Esophagus squamous epithelium (tissue), 5 donors: ENCODE results near the gene MYO3B. TPM values are rescaled to one million over a fixed set of nuclear protein-coding genes. Genes with fewer than 3 reads are reported as not detected.
"Not testable (repeated sequence)": the region's sequence is repeated elsewhere in the genome, so short reads cannot be mapped to it uniquely, and the experiment has no call there.

Source experiments
- DNase-seq: peaks from one replicate; lab custom pipeline; 2025; lab: John Stamatoyannopoulos, UW
- H3K27ac ChIP-seq, 4 donors: fragments of 200-600 bp; sonication (generic); one replicate each; pipeline ENCODE4 v1.5.1; 2016 to 2019; ENCODE audit warnings: mild to moderate bottlenecking in 1 of 4
- H3K27me3 ChIP-seq, 4 donors: fragments of 200-600 bp; sonication (generic); 1 replicate in 3 of 4; 2 replicates in 1 of 4; pipeline versions ENCODE4 v1.5.1 to v1.6.0; 2017 to 2021; ENCODE audit warnings: antibody characterized with exemption in 1 of 4
- H3K36me3 ChIP-seq, 3 donors: fragments of 200-600 bp; sonication (generic); one replicate each; pipeline ENCODE4 v1.5.1; 2016 to 2019
- H3K4me1 ChIP-seq, 3 donors: fragments of 200-600 bp; sonication (generic); one replicate each; pipeline ENCODE4 v1.5.1; 2017 to 2019
- H3K4me3 ChIP-seq, 4 donors: fragments of 200-600 bp; sonication (generic); 1 replicate in 3 of 4; 2 replicates in 1 of 4; pipeline ENCODE4 v1.5.1; 2016 to 2019; ENCODE audit warnings: mild to moderate bottlenecking in 2 of 4, moderate library complexity in 1 of 4
- H3K9me3 ChIP-seq, 3 donors: fragments of 200-600 bp; sonication (generic); one replicate each; pipeline ENCODE4 v1.5.1; 2016 to 2019
- POLR2A ChIP-seq, 4 donors: fragments of 450-650 bp; IDR thresholded peaks; one replicate each; pipeline ENCODE4 v1.6.1; 2017; ENCODE audit warnings: antibody characterized with exemption in 4 of 4, mild to moderate bottlenecking in 4 of 4, moderate library complexity in 3 of 4
- WGBS, 2 donors: methylation state at CpG; one replicate each; pipeline ENCODE4 v1.1.5; 2018; 5-methylcytosine and 5-hydroxymethylcytosine counted together
- intact Hi-C: fragments of 100-400 bp; cut with DNase I; formaldehyde crosslinking; loops from one replicate; pipeline ENCODE4 v1.15.0; 2022
- total RNA-seq, 4 donors: library from RNA; depleted of rRNA; stranded (reverse); fragments of >200 nt; gene quantifications; one replicate each; pipeline ENCODE4 v1.1.0, GENCODE V29; 2016
- TF ChIP-seq, protein P1 (sequence below), 6 experiments: fragments of 450-650 bp in 4 of 6; fragments of 200-600 bp in 2 of 6; sonication (generic) in 2 of 6; IDR thresholded peaks; one replicate each; pipeline ENCODE4 v1.5.1; 2016 to 2019; ENCODE audit warnings: antibody characterized with exemption in 6 of 6, mild to moderate bottlenecking in 4 of 6, moderate library complexity in 4 of 6
- donor health status: DM: yes; HTN: yes; CAD: no.

MYO3B gene
- total RNA-seq, 4 donors from 2014 or later: 0.15 to 0.38 (median 0.18) TPM

DNA sequence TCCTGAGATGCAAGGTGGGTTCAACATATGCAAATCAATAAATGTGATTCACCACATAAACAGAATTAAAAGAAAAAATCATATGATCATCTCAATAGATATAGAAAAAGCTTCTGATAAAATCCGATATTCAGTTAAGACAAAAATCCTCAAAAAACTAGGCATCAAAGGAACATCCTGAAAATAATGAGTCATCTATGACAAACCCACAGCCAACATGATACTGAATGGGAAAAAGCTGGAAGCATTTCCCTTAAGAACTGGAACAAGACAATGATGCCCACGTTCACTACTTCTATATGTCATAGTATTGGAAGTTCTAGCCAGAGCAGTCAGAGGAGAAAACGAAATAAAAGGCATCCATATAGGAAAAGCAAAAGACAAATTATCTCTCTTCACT is 80.4 kb downstream of the MYO3B start:
- WGBS, 2 donors: 39 to 42% methylated on average over 3 of the region's 3 CpGs
- H3K4me1 ChIP-seq: no peaks in the 10 kb centered on the region
- no peak for DNase-seq
- H3K36me3 ChIP-seq: no peaks in the 10 kb centered on the region
- intact Hi-C loops: no loop called here
- no peaks in the 10 kb centered on the region for H3K27me3 ChIP-seq
- no peak for TF ChIP-seq POLR2A (IDR thresholded peaks at IDR 0.05)
- TF ChIP-seq, protein P1, sequence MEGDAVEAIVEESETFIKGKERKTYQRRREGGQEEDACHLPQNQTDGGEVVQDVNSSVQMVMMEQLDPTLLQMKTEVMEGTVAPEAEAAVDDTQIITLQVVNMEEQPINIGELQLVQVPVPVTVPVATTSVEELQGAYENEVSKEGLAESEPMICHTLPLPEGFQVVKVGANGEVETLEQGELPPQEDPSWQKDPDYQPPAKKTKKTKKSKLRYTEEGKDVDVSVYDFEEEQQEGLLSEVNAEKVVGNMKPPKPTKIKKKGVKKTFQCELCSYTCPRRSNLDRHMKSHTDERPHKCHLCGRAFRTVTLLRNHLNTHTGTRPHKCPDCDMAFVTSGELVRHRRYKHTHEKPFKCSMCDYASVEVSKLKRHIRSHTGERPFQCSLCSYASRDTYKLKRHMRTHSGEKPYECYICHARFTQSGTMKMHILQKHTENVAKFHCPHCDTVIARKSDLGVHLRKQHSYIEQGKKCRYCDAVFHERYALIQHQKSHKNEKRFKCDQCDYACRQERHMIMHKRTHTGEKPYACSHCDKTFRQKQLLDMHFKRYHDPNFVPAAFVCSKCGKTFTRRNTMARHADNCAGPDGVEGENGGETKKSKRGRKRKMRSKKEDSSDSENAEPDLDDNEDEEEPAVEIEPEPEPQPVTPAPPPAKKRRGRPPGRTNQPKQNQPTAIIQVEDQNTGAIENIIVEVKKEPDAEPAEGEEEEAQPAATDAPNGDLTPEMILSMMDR (IDR thresholded peaks at IDR 0.05): no peak
- H3K9me3 ChIP-seq: peaks cover 0 to 4% (median 0%) of the 10 kb centered on the region in 3 donors
- no peak overlapping the region for H3K4me3 ChIP-seq
- no peak overlapping the region for H3K27ac ChIP-seq

GRCh38 chr2:170260188-170260587 is 82.2 kb downstream of the MYO3B start:
- Histone ChIP-seq H3K27ac (no peak overlapping the region), H3K9me3 (peaks cover 0 to 4% (median 0%) of the 10 kb centered on the region in 3 donors), H3K36me3 (no peaks in the 10 kb centered on the region), H3K4me3 (no peak overlapping the region), H3K27me3 (no peaks in the 10 kb centered on the region), H3K4me1 (no peaks in the 10 kb centered on the region)
- no peak for DNase-seq
- intact Hi-C loops: no loop called here
- TF ChIP-seq, protein P1 (IDR thresholded peaks at IDR 0.05): no peak
- no peak for TF ChIP-seq POLR2A (IDR thresholded peaks at IDR 0.05)

- no peak for TF ChIP-seq POLR2A (IDR thresholded peaks at IDR 0.05)
- TF ChIP-seq, protein P1 (IDR thresholded peaks at IDR 0.05): no peak
- 85 to 94% methylated on average over 1 of the region's 1 CpG for WGBS, 2 donors
- Histone ChIP-seq H3K36me3 (no peaks in the 10 kb centered on the region), H3K27me3 (no peaks in the 10 kb centered on the region), H3K4me3 (no peak overlapping the region), H3K9me3 (peaks cover 0 to 4% (median 0%) of the 10 kb centered on the region in 3 donors), H3K27ac (no peak overlapping the region), H3K4me1 (no peaks in the 10 kb centered on the region)
- intact Hi-C loops: no loop called here
- no peak for DNase-seq
These were observed 83.6 kb downstream of the MYO3B start for GRCh38 chr2:170261566-170261965.

GRCh38 chr2:170262343-170262742 is 84.4 kb downstream of the MYO3B start:
- intact Hi-C loops: no loop called here
- Histone ChIP-seq H3K36me3 (no peaks in the 10 kb centered on the region), H3K27ac (no peak overlapping the region), H3K27me3 (no peaks in the 10 kb centered on the region), H3K4me1 (no peaks in the 10 kb centered on the region), H3K9me3 (peaks cover 0 to 4% (median 0%) of the 10 kb centered on the region in 3 donors), H3K4me3 (no peak overlapping the region)
- 82 to 96% methylated on average over 2 of the region's 2 CpGs for WGBS, 2 donors
- DNase-seq: no peak
- TF ChIP-seq POLR2A (IDR thresholded peaks at IDR 0.05): no peak
- TF ChIP-seq, protein P1 (IDR thresholded peaks at IDR 0.05): no peak

- TF ChIP-seq, protein P1 (IDR thresholded peaks at IDR 0.05): no peak
- no peak for DNase-seq
- 86 to 92% methylated on average over 4 of the region's 4 CpGs for WGBS, 2 donors
These were observed 84.9 kb downstream of the MYO3B start for GRCh38 chr2:170262806-170263205.

GRCh38 chr2:170263728-170264521 is 86.0 kb downstream of the MYO3B start:
- WGBS, 2 donors: 52 to 67% methylated on average over 7 of the region's 7 CpGs
- H3K36me3 ChIP-seq, H3K9me3 ChIP-seq, H3K27me3 ChIP-seq, H3K4me3 ChIP-seq, DNase-seq, H3K4me1 ChIP-seq, H3K27ac ChIP-seq, intact Hi-C loops: not testable (repeated sequence)

More at GRCh38 chr2:170262806-170263205, 84.9 kb downstream of the MYO3B start:
- Histone ChIP-seq H3K36me3 (no peaks in the 10 kb centered on the region), H3K27ac (no peak overlapping the region), H3K9me3 (peaks cover 0 to 4% (median 0%) of the 10 kb centered on the region in 3 donors), H3K4me3 (no peak overlapping the region), H3K4me1 (no peaks in the 10 kb centered on the region), H3K27me3 (no peaks in the 10 kb centered on the region)
- intact Hi-C loops: no loop called here
